Activated naive CD4-positive, alpha-beta T cell treated with anti-CD3 and anti-CD28 coated beads, Interleukin-2, amount 50 U/mL, for 16 hours (primary cell): ENCODE measurements around the gene UTP3.
"Not testable (repeated sequence)": the region's sequence is repeated elsewhere in the genome, so short reads cannot be mapped to it uniquely, and the experiment has no call there.

Source experiments
- DNase-seq: peaks from one replicate; pipeline ENCODE4 v3.0.0-alpha.2; 2020

The UTP3 gene, protein sequence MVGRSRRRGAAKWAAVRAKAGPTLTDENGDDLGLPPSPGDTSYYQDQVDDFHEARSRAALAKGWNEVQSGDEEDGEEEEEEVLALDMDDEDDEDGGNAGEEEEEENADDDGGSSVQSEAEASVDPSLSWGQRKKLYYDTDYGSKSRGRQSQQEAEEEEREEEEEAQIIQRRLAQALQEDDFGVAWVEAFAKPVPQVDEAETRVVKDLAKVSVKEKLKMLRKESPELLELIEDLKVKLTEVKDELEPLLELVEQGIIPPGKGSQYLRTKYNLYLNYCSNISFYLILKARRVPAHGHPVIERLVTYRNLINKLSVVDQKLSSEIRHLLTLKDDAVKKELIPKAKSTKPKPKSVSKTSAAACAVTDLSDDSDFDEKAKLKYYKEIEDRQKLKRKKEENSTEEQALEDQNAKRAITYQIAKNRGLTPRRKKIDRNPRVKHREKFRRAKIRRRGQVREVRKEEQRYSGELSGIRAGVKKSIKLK

DNA sequence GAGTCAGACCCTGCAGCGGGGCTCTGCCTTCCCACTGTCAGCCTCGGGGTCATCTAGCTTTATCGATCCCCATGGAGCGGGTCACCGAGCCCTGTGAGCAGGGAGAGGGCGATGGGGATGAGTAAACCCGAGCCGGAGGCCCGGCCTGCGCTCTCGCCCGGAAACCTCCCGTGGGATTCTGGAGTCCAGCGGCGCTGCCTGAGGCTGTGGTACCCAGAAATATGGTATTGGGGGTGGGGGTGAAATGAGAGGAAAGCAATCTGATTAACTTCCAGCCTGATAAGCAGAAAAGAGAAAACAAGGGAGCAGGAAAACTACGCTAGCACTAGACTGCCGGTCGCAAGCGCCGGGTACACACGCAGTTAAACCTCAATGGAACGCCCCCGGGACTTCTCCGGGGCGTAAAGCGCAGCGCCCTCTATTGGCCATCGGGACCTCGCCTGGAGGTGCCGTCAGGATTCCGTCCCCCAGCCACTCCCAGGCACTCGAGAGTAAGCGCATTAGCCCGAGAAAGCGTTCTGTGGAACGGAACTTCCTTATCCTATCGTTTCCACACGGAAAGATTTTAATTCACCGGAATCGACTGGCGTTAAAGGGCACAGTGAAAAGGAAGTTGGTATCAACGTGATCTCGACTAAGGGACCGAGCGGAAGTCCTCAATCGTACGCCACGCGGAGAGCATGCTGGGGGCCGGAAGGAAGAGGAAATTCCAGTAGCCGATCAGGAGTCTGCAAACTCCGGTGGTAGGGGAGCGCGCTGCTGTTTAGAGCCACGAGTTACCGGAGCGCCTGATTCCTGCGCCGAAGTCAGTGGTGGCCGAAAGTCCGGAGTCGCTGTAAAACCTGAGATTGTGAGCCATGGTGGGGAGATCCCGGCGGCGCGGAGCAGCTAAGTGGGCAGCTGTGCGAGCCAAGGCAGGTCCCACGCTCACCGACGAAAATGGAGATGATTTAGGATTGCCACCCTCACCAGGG lies at the start of gene UTP3:
Gene UTP3 (plus strand): TSS at position 712 of the 974 bp plus-strand sequence. CDS start 146 bp downstream, at position 858.
- DNase-seq: peak; percentile 95

DNA sequence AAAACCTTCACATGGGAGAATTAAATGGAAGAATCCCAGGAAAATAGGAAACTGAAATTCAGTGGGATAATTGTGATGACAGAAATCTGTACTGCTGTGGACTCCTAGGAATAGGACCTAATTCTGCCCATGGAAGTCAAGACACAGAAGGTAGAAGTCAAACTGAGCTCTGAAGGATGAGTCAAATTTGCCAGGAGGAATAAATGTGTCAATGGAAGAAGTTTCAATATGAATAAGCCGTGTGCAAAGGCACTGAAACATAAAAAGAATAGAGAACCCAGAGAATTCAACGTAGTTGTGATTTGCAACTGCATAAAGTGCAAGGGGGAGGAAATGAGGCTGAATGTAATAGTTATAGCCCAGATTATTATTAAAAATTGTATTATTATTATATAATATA lies 48.1 kb upstream of the UTP3 start:
- no peak for DNase-seq

DNA sequence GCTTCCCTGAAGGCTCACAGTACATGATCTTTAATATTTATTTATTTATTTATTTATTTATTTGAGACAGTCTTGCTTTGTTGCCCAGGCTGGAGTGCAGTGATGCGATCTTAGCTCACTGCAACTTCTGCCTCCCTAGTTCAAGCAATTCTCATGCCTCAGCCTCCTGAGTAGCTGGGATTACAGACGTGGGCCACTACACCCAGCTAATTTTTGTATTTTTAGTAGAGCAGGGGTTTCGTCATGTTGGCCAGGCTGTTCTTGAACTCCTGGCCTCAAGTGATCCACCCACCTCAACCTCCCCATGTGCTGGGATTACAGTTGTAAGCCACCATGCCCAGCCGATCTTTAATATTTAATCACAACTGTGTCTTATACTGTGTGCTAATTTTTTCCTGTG lies 37.6 kb upstream of the UTP3 start:
- not testable (repeated sequence) for DNase-seq

DNA sequence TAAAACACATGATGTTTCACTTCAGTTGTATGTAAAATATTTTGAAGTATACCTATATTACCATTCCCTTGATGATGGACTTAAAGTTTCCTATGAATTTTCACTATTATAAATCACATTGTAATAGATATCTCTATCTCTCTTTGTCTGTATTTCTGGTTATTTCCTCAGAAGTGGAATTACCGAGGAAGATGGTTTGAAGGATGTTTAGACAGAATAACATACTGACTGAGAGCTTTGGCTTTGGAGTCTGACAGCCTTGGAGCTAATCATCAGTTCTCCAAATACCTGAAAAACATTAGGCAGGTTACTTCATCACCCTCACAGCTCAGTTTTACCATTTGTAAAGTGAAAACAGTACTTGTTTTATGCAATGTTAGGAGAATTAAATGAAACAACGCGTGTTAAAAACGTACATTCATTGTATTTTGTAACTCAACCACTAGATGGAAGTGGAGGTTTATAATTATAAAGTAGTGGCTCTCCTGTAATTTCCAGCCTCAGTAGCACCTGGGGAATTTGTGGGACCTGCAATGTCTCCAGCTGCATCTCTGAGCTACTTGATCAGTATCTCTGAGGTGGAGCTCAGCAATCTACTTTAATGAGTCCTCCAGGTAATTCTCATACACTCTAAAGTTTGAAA lies 36.3 kb upstream of the UTP3 start:
- no peak for DNase-seq

DNA sequence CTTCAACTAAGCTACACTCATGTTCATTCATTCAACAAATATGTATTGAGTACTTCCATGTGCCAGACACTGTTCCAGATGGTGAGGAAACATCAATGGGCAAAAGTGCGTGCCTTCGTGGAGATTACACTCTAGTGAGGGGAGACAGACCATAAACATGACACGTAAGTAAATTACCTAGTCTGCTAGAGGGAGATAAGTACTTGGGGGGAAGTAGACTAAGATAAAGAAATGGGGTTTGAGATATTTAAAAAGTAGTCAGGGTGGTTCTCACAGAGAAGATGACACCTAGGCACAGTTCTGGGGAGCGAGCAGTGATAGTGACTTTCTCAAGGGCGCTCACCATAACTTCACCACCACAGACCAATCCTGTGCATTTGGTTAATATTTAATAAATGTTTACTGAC lies 33.7 kb upstream of the UTP3 start:
- no peak for DNase-seq

DNA sequence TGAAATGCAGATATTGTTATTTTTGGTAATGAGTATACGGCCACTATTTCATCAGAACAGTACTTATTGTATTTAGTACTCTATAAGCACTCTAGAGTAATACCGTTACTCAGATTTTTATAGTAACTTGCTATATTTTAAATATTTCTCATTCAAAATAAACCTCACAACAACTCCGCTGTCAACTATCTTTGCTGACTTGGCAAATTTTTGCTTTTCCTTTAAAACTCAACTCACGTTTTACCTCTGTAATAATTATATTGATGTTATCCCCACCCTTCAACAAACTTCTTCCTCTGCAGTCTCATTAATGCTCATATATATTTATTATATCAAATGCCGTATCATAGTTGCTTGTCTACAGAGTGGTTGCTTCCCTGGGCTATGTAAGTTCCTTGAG lies 31.0 kb upstream of the UTP3 start:
- DNase-seq: no peak

DNA sequence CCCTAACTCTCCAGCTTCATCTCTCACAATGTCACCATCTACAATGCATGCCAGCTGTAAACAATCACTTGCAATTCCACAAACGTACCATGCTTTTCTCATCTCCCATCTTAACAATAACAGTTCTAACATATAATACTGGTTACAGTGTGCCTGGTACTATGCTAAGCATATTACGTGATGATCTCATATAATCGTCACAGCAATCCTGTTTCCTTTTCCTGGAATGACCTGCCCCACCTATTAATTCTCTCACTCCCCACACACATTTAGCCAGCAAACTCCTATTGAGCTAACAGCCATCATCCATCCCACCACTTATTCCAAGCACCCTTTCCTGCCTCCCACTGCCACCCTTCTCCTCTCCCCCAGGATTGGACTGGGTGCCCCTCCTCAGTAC lies 29.9 kb upstream of the UTP3 start:
- no peak for DNase-seq

DNA sequence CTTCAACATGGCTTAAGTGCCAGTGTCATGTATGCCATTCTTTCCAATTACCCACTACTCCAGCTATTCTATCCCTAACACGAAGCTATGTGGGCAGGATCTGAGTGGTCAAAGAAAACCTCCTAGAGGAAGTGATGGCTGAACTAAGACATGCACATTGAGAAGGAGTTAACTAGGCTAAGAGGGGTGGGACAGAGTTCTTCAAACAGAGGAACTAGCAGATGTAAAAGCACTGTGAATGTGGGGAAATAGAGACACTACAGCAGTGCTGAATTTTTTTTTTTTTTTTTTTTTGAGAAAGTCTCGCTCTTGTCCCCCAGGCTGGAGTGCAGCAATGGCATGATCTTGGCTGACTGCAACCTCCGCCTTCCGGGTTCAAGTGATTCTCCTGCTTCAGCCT lies 28.2 kb upstream of the UTP3 start:
- no peak for DNase-seq

DNA sequence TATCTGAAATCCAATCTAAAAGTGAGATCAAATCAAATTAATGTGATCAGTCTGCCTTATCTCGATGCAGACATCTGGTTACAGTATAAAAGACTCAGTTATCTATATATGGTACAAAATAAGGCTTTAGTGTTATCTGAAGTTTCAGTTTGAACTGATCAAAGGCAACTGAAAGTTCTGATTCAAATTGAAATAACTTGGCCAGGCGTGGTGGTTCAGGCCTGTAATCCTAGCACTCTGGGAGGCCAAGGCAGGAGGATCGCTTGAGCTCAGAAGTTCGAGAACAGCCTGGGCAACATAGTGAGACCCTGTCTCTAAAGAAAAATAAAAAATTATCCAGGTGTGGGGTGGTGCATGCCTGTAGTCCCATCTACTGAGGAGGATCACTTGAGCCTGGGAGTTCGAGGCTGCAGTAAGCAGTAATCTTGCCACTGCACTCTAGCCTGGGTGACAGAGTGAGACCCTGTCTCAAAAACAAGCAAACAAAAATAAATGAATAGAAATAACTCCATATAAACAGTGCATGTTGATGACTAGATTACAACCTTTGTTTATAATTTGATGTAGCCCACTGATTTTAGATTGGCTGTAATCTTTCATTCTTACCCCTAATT lies 26.9 kb upstream of the UTP3 start:
- DNase-seq: not testable (repeated sequence)

DNA sequence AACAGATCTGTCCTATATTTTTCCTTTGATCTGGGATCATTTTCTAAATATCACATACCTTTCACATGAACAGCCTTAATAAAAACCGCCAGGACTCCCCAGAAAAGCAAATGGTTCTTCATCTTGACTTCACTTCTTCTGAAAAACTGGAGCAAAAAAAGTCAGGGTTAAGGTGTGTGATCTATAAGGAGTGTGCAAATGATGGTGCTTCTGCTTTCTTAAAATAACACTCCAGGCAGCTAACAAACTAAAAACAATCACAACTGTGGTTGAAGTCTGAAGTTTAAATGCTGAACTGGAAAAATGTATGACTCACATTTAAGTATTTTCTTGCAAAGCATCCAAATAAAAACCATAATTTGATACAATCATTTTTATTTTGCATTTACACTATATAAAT lies 22.0 kb upstream of the UTP3 start, which contains the start of gene JCHAIN:
Gene JCHAIN (minus strand): TSS at position 140 of the 400 bp plus-strand sequence. CDS start 18 bp downstream, at position 122.
- DNase-seq: no peak

DNA sequence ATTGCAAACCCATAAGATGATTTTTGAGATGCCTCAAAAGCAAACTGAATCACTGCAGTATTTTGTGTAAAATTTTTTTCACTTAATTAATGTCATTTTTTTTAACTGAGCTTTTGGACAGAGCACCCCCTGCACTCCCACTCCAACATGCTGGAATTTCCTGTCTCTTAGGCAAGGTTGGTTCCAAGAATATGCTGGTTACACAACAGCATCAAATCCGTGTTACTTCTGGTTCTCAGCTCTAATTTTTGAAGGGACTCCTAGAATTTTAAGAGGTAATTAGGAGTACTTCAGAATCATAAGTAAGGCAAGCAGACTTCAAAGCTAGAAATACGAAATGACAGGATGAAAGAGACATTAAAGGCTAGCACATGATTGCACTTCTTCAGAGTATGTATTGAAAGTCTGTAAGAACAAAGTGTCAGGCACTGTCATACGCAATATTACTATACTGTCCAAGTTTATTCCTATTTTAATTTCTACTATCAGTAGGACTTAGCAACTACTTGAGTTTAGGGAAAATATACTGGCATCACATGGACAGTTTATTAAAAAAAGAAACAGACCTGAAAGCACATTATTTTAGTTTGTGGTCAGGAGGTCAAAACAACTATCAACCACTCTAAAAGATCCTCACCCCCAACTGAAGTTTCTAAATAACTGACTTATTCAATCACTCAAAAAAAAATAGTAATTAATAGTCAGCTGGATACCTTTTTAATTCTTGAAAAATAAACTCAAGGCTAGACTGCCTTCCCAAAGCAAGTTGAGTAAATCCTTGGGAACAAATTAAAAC lies 20.4 kb upstream of the UTP3 start:
- DNase-seq: no peak

DNA sequence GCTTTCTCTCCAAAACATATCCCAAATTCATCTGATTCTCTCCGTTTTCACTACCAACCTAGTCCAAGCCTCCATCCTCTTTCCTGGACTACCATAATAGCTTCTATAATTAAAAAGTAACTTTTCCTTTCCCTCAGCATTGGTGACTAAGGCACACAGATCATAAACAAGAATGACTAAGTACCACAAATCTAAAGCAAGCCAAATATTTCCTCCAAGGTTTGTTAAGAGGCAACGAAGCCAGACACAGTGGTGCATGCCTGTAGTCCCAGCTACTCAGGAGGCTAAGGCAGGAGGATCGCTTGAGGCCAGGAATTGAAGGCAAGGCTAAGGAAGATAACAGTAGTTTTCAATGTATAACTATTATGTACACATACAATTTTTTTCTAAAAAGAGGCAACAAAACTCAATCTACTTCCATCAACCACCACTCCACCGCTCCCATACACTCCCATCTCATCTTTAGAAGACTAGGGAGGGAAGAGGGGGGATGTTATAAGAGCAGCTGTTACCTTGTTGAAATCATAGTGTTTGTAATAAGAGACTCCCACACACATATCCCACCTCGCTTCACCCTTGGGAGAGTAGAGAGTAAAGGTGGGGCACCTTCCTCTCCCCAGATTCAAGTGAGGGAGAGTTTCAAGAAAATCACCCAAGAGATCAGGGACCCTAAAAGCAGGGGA lies 17.9 kb upstream of the UTP3 start:
- no peak for DNase-seq

DNA sequence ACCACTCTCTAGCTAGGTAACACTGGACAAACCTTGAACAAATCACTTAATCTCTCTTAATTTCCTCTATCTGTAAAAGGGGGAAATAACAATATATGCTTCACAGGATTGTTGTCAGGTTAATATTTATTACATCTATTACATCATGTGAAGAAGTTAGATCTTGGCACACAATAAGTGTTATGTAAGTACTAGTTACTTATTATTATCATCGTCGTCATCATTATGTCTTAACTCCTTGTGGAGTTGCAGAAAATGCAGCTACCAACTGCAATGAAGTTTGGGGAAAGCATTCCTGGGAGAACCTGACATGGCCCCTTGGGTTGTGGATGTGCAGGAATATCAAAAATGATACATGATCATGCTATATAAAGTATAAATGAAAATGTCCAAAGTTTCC lies 17.2 kb upstream of the UTP3 start:
- no peak for DNase-seq

DNA sequence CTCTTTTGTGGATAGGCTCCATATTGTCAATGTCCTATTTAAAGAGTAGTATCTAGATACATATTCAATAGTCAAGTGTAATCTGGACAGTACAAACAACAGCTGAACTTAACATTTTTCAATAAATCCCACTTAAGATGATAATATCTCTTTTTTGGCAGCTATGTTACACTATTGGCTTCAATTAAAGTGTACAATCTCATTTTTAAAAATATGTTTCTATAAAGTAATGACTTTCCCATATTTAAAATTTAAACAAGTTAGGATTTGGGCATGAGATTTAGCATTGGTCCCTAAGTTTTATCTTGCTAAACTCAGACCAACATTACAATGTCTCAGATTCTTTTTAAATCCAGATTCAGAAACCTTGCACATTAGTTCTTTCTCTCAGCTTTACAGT lies 14.1 kb upstream of the UTP3 start:
- no peak for DNase-seq

DNA sequence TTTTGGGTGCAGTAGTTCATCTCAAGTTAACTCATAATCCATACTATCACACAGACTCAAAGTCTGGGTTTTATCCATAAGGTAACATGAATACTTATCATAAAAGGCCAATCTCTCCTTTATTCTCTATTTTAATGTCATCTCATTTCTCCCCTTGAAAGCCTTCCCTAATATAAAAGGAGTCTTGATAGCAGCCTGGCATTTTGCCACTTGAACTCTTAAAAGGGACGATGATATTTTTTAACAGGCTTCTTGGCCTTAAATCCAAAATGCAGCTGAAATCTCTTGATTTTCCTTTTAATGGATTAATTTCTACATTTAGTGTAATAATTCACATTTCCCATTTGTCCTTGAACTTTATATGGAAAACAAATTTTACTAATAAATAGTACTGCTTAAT lies 13.6 kb upstream of the UTP3 start:
- no peak for DNase-seq

DNA sequence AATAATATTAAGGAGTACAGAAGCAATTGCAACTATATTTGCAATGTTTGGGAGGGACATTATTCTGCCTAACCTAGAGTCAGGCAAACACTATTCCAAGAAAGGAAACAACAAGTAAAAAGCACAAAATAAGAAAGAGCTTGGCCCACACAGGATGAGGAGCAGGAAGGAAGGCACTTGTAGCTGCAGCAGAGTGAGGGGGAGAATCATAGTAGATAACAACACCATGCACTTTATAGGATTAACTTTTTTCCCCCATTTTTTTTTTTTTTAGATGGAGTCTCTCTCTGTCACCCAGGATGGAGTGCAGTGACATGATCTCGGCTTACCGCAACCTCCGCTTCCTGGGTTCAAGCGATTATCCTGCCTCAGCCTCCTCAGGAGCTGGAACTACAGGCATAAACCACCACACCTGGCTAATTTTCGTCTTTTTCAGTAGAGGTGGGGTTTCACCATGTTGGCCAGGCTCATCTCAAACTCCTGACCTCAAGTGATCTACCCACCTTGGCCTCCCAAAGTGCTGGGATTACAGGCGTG lies 11.7 kb upstream of the UTP3 start:
- DNase-seq: no peak

DNA sequence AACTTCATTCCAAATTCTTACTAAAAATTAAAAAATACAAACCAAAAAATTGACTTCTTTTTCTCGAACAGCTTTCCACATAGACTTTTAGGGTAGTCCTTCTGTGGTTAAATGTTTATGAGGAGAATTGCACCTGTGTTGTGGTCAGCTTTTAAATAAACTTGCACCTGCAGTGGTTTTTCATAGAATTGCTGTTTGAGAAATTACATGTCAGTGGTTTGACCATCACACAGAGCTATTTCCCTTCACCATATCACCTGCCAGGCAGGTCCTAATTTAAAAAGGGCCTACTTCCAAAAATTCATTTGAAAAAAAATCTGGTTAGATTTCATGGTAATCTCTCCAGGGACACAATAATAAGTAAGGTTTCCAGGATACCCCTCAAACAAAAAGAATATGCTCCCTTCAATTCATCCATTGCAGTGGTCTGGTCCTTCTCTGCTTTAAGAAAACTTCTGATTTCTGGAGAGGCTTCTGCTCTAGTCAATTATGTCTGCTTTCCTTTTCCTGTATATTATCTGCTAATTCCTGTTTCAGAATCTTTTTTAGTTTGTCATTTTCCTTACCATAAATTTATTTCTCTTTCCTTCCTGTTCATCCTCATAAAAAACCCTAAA lies 9.8 kb upstream of the UTP3 start:
- DNase-seq: no peak

DNA sequence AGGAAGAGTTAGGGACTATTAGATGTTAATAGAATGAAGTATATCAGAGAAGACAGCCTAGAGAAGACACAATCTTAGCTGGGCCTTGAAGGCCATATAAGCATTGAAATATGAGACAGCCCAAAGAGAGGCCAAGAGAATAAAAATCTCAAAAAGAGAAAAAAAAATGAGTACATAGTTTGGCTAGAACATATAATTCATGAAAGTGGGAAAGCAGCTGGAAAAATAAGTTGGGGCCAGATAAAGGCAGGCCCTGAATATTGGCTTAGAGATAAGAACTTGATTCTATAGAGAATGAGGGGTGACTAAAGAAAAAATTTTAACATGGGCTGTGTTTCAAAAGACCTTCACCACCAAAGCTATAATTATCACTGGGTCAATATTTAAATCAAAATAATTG lies 7.4 kb upstream of the UTP3 start:
- DNase-seq: no peak

DNA sequence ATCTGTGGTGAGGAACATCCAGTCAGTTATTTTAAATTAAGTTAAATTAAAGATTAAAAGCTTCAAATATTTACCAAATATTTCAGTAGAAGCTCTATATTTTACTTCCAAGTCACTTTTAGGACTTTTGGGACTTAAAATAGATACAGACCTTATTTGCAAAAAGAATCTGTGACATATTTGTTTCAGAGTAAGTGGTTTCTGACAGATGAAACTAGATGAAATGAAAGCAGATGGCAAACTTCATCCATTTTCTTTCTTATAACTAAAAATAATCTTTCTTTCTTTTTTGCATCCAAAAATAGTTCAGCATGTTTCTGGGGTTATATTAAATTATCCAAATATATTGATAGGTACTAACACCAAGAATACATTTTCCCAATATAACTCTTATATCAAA lies 6.6 kb upstream of the UTP3 start:
- DNase-seq: no peak

DNA sequence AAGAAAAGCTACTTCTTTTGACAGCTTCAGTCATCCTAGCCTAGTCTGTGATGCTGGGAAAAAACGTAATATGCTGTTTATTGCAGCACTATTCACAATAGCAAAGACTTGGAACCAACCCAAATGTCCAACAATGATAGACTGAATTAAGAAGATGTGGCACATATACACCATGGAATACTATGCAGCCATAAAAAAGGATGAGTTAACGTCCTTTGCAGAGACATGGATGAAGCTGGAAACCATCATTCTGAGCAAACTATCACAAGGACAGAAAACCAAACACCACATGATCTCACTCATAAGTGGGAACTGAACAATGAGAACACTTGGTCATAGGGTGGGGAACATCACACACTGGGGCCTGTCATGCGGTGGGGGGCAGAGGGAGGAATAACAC lies 6.2 kb upstream of the UTP3 start:
- DNase-seq: not testable (repeated sequence)
